Neural cell (in vitro differentiated cells): ENCODE measurements around the gene SLC22A23.

Experiments
- CTCF ChIP-seq: fragments of 450-650 bp; IDR thresholded peaks from 2 replicates; pipeline ENCODE4 v1.5.1; 2014; ENCODE audit warnings: antibody characterized with exemption, mild to moderate bottlenecking, moderate library complexity; ENCODE audit not compliant: poor library complexity, severe bottlenecking
- EP300 ChIP-seq: fragments of 450-650 bp; conservative IDR thresholded peaks from 2 replicates; pipeline ENCODE4 v1.6.1; 2014; ENCODE audit warnings: antibody characterized with exemption, mild to moderate bottlenecking, moderate library complexity; ENCODE audit not compliant: poor library complexity, severe bottlenecking
- EZH2 ChIP-seq: fragments of 200-600, 300-800 bp; shearing (Covaris generic), sonication (generic); IDR thresholded peaks from 2 replicates; pipeline ENCODE4 v1.6.1; 2014; ENCODE audit warnings: antibody characterized with exemption, low read length, borderline replicate concordance, mild to moderate bottlenecking; ENCODE audit not compliant: insufficient read depth, poor library complexity, severe bottlenecking
- MXI1 ChIP-seq: fragments of 450-650 bp; conservative IDR thresholded peaks from 2 replicates; pipeline ENCODE4 v1.6.1; 2014; ENCODE audit warnings: antibody characterized with exemption, mild to moderate bottlenecking; ENCODE audit not compliant: poor library complexity, severe bottlenecking
- POLR2AphosphoS5 ChIP-seq: IDR thresholded peaks from 2 replicates; pipeline ENCODE4 v1.6.1; 2012
- RAD21 ChIP-seq: fragments of 450-650 bp; conservative IDR thresholded peaks from 2 replicates; pipeline ENCODE4 v1.6.1; 2014; ENCODE audit warnings: antibody characterized with exemption, mild to moderate bottlenecking, moderate library complexity
- REST ChIP-seq: IDR thresholded peaks from 2 replicates; pipeline ENCODE4 v1.6.1; 2012; ENCODE audit warnings: borderline replicate concordance
- SMC3 ChIP-seq: fragments of 450-650 bp; conservative IDR thresholded peaks from 2 replicates; pipeline ENCODE4 v1.6.1; 2014; ENCODE audit warnings: antibody characterized with exemption, mild to moderate bottlenecking, moderate library complexity; ENCODE audit not compliant: poor library complexity
- TAF1 ChIP-seq: IDR thresholded peaks from 2 replicates; pipeline ENCODE4 v1.6.1; 2012; ENCODE audit warnings: low read depth

GRCh38 chr6:3276174-3277167 is 180.4 kb downstream of the SLC22A23 start:
- TF ChIP-seq CTCF (no peak), EZH2 (no peak), POLR2AphosphoS5 (no peak), RAD21 (no peak), TAF1 (no peak), REST (no peak), SMC3 (no peak), EP300 (no peak), MXI1 (no peak)
